CD1c-positive myeloid dendritic cell (primary cell): Measurements from ENCODE around the gene FUT1.
"Not testable (repeated sequence)": the region's sequence is repeated elsewhere in the genome, so short reads cannot be mapped to it uniquely, and the experiment has no call there.

Experiments used
- DNase-seq: peaks from one replicate; pipeline ENCODE4 v3.0.0-alpha.2; 2016; ENCODE audit errors: extremely low spot score

The FUT1 gene

GRCh38 chr19:48752496-48753365 is at the start of gene FUT1:
FUT1 (minus strand) TSS chr19:48752641; CDS start chr19:48751281, 1,360 bp downstream.
- peak; percentile 17 for DNase-seq

- no peak for DNase-seq
Observed at GRCh38 chr19:48799358-48800300, 47.2 kb upstream of the FUT1 start.

- DNase-seq = no peak
Observed at GRCh38 chr19:48798937-48799336, 46.5 kb upstream of the FUT1 start.

GRCh38 chr19:48797103-48797502 is 44.7 kb upstream of the FUT1 start:
- DNase-seq = no peak

- DNase-seq = no peak
Observed at GRCh38 chr19:48796298-48797083, 44.0 kb upstream of the FUT1 start.

GRCh38 chr19:48795685-48796070 is 43.2 kb upstream of the FUT1 start:
- no peak for DNase-seq

- peak; percentile 94 for DNase-seq
Observed at GRCh38 chr19:48795055-48795684, 42.7 kb upstream of the FUT1 start.

- no peak for DNase-seq
Observed at GRCh38 chr19:48794291-48794690, 41.9 kb upstream of the FUT1 start.

- DNase-seq = no peak
Observed at GRCh38 chr19:48793271-48793670, 40.8 kb upstream of the FUT1 start.

- not testable (repeated sequence) for DNase-seq
Observed at GRCh38 chr19:48787331-48787730, 34.9 kb upstream of the FUT1 start.

GRCh38 chr19:48786422-48786821 is 34.0 kb upstream of the FUT1 start:
- DNase-seq = not testable (repeated sequence)

- no peak for DNase-seq
Observed at GRCh38 chr19:48784527-48784926, 32.1 kb upstream of the FUT1 start.

GRCh38 chr19:48780631-48781391 is 28.4 kb upstream of the FUT1 start:
- peak; percentile 88 for DNase-seq

- no peak for DNase-seq
Observed at GRCh38 chr19:48779636-48780035, 27.2 kb upstream of the FUT1 start.

- DNase-seq = no peak
Observed at GRCh38 chr19:48777720-48778119, 25.3 kb upstream of the FUT1 start.

- no peak for DNase-seq
Observed at GRCh38 chr19:48777139-48777538, 24.7 kb upstream of the FUT1 start.

- no peak for DNase-seq
Observed at GRCh38 chr19:48772503-48772953, 20.1 kb upstream of the FUT1 start.

GRCh38 chr19:48770734-48771472 is 18.5 kb upstream of the FUT1 start:
- no peak for DNase-seq

- DNase-seq = no peak
Observed at GRCh38 chr19:48770266-48770665, 17.8 kb upstream of the FUT1 start.
